Body of pancreas (tissue), 4 donors: Measurements from ENCODE around the gene SLC4A8.

Source experiments
- POLR2A ChIP-seq, 3 donors: fragments of 450-650 bp; IDR thresholded peaks; one replicate each; pipeline ENCODE4 v1.6.1; 2016; ENCODE audit warnings: antibody characterized with exemption in 3 of 3, mild to moderate bottlenecking in 2 of 3
- TF ChIP-seq, protein P1 (sequence below), 7 experiments: fragments of 450-650 bp in 4 of 7; fragments of 200-600 bp in 3 of 7; sonication (generic) in 3 of 7; IDR thresholded peaks; one replicate each; pipeline ENCODE4 v1.5.1; 2016 to 2019; ENCODE audit warnings: antibody characterized with exemption in 7 of 7

DNA sequence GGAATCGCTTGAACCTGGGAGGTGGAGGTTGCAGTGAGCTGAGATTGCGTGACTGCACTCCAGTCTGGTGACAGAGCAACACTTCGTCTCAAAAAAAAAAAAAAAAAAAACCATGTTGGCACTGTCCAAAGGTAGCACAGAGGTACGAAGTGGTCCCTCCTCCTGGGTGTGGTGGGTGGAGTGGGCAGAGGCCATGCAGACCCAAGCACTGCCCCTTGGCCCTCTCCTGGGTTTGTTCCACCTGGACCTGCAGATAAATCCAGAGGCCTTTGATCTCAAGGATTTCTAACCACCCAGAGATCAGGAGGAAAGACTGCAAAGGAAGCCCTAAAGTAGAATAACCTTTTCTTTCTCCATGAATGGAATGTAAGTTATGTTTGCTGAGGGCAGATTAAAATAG is 24.7 kb upstream of the SLC4A8 start:
- TF ChIP-seq, protein P1, sequence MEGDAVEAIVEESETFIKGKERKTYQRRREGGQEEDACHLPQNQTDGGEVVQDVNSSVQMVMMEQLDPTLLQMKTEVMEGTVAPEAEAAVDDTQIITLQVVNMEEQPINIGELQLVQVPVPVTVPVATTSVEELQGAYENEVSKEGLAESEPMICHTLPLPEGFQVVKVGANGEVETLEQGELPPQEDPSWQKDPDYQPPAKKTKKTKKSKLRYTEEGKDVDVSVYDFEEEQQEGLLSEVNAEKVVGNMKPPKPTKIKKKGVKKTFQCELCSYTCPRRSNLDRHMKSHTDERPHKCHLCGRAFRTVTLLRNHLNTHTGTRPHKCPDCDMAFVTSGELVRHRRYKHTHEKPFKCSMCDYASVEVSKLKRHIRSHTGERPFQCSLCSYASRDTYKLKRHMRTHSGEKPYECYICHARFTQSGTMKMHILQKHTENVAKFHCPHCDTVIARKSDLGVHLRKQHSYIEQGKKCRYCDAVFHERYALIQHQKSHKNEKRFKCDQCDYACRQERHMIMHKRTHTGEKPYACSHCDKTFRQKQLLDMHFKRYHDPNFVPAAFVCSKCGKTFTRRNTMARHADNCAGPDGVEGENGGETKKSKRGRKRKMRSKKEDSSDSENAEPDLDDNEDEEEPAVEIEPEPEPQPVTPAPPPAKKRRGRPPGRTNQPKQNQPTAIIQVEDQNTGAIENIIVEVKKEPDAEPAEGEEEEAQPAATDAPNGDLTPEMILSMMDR (IDR thresholded peaks at IDR 0.05), result no peak
- TF ChIP-seq POLR2A (IDR thresholded peaks at IDR 0.05), result no peak
